Measurements from ENCODE around the gene ARFGEF3.

Gene ARFGEF3

GRCh38 chr6:138162955-138163575 is 1.3 kb downstream of the ARFGEF3 start:
- no peak overlapping the region for H3K4me3 ChIP-seq (replicated peaks; ENCODE audit: low read depth, low read length)

GRCh38 chr6:138175596-138175995 is 13.9 kb downstream of the ARFGEF3 start:
- TF ChIP-seq CTCF (IDR thresholded peaks at IDR 0.05; ENCODE audit: low read depth, low read length, missing control alignments): no peak
- no peak for DNase-seq (ENCODE audit: extremely low read depth, low read depth)
- H3K4me3 ChIP-seq (replicated peaks; ENCODE audit: low read depth, low read length): no peak overlapping the region

More at GRCh38 chr6:138162955-138163575, 1.3 kb downstream of the ARFGEF3 start:
- TF ChIP-seq CTCF (IDR thresholded peaks at IDR 0.05; ENCODE audit: low read depth, low read length, missing control alignments): no peak
- no peak for DNase-seq (ENCODE audit: extremely low read depth, low read depth)

- no peak overlapping the region for H3K4me3 ChIP-seq (replicated peaks; ENCODE audit: low read depth, low read length)
- no peak for DNase-seq (ENCODE audit: extremely low read depth, low read depth)
- no peak for TF ChIP-seq CTCF (IDR thresholded peaks at IDR 0.05; ENCODE audit: low read depth, low read length, missing control alignments)
Measured at GRCh38 chr6:138176652-138177232, 15.0 kb downstream of the ARFGEF3 start.

GRCh38 chr6:138182939-138183789 is 21.4 kb downstream of the ARFGEF3 start:
- DNase-seq (ENCODE audit: extremely low read depth, low read depth): no peak
- no peak overlapping the region for H3K4me3 ChIP-seq (replicated peaks; ENCODE audit: low read depth, low read length)
- TF ChIP-seq CTCF (IDR thresholded peaks at IDR 0.05; ENCODE audit: low read depth, low read length, missing control alignments): no peak

GRCh38 chr6:138183790-138184134 is 22.0 kb downstream of the ARFGEF3 start:
- no peak for DNase-seq (ENCODE audit: extremely low read depth, low read depth)
- no peak overlapping the region for H3K4me3 ChIP-seq (replicated peaks; ENCODE audit: low read depth, low read length)
- TF ChIP-seq CTCF (IDR thresholded peaks at IDR 0.05; ENCODE audit: low read depth, low read length, missing control alignments): no peak

GRCh38 chr6:138184230-138184629 is 22.5 kb downstream of the ARFGEF3 start:
- no peak for DNase-seq (ENCODE audit: extremely low read depth, low read depth)
- H3K4me3 ChIP-seq (replicated peaks; ENCODE audit: low read depth, low read length): no peak overlapping the region
- no peak for TF ChIP-seq CTCF (IDR thresholded peaks at IDR 0.05; ENCODE audit: low read depth, low read length, missing control alignments)
